ENCODE measurements around the gene SVOP.
A peak's percentile ranks its signal among the peaks of the same experiment; 100 is the strongest.

The SVOP gene

DNA sequence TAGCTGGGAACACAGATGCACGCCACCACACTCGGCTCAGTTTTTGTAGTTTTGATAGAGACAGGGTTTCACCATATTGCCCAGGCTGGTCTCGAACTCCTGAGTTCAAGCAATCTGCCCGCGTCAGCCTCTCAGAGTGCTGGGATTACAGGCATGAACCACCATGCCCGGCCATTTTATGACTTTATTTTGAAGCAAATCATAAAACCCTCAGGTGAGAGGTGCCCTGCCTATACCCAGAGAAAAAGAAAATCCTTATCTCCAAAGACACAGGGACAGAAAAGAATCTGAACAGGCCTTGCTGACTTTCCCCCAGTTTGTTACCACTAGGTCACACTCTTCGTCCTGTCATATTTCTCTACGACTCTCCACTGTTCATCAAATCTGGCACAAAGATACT lies 92.2 kb downstream of the SVOP start:
- no peak for DNase-seq

DNA sequence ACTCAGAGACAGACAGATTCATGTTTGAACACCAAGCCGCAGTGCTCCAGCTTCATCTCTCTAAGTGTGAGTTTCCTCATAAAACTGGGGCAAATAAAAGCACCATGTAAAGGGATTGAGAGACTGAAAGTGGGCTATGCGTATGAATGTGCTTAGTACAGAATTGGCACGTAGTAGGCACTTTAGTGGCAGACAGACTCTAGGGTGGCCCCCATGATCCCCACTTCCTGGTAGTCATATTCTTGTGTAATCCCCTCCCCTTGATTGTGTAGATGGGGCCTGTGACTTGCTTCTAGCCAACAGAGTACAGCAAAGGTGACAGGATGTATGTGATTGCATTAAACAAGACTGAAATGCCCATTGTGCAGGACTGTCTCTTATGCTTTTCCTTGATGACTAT lies 98.0 kb downstream of the SVOP start:
- no peak for DNase-seq

DNA sequence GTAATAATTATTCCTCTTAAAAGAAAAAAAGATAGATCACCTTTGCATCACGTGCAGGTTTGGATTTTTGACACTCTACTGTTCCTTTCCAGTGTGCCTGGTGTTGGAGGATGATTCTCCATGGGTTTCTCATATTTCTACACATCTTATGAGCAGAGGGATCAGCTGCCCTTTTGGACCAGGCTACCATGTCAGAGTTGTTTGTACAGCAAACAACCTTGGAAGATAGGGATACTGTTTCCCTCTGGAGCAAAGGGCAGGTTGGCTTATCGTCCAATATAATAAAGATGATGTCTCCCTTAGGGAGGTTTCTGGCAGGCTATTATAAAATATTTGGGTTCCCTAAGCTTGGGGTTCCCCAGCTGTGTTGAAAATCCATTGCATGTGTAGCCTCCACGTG lies 98.9 kb downstream of the SVOP start:
- DNase-seq = no peak

DNA sequence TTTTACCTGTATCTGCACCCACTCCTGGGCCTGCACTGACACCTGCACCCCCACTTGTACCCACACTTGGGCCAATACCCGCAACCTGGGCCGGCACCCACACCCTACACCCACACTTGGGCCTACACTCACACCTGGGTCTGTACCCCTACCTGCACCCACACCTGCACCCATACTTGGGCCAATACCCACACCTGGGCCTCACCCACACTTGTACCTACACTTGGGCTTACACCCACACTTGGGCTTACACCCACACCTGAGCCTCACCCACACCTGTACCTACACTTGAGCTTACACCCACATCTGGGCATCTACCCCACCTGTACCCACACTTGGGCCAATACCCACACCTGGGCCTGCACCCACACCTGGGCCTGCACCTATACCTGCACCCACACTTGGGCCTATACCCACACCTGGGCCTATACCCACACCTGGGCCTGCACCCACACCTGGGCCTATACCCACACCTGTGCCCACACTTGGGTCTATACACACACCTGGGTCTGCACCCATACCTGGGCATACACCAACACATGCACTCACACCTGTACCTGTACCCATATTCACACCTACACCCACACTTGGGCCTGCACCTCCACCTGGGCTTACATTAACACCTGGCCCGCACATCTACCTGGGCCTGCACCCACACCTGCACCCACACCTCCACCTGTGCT lies 101.8 kb downstream of the SVOP start:
- no peak for DNase-seq

DNA sequence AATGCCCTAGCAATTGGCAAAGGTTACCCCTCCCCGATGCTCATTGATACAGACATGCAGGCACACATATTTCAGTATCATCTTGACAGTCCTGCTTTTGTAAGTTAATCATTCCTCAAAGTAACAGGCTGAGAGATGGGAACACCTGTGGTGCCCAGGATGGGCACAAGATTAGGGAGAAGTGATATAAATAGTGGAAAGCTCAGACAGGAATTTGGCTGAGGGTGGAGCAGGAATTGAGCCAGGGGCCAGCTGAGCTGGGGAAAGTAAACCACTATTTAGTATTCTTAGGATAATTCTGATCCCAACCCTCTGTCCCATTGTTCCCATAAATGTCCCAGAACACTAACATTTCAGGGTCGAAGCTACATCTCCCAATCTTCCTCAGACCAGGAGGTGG lies 102.7 kb downstream of the SVOP start:
- DNase-seq = no peak

DNA sequence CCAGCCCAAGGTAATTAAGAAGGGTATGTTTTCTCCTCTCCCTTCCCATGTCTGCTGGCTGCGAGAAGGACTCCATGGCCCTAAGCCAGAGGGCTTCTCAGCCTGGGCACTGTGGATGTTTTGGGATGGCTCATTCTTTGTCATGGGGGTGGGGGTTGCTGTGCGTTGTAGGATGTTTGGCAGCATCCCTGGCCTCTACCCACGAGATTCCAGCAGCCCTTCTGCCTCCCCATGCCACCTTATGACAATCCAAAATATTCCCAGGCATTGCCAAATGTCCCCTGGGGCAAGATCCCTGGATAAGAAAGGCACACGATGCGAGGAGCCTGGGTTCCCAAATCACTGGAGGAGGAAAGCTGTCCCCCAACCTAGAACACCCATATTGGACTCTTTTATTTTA lies 104.5 kb downstream of the SVOP start:
- no peak for DNase-seq

DNA sequence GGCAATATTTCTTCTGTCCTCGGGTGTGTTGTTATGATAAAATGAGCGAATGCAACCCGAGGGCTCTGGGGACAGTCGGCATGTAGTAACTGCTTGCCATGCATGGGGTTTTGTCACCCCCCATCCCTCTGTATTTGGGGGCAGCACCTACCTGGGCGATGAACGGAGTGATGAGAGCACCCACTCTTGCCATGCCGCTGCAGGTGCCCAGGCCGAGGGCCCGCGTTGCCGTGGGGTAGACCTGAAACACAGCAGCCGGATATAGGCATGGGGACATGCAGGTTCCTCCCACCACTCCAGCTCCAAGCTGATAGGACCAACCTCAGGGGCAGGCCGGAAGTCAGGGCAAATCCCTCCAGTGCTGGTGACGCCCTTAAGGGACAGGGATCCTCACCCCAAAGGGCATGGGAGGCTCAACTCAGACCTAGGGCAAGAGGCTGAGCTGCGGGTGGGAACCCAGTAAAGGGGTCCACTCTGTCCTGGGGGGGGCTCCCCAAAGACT lies 105.2 kb downstream of the SVOP start:
- DNase-seq = no peak

DNA sequence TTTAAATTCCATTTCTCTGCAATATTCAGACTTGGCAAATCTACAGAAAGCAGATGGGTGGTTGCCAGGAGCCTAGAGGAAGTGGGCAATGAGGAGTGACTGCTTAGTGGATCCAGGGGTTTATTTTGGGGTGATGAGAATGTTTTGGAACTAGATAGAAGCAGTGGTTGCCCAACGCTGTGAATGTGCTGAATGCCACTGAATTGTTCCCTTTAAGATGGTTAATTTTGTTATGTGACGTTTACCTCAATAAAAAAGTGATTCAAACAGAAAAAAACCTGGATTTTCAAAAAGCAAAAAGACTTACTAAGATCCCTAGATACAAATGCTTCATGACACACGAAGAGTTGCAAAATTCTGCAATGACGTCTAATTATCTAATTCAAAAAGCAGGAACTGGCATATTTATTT lies 106.7 kb downstream of the SVOP start:
- no peak for DNase-seq

DNA sequence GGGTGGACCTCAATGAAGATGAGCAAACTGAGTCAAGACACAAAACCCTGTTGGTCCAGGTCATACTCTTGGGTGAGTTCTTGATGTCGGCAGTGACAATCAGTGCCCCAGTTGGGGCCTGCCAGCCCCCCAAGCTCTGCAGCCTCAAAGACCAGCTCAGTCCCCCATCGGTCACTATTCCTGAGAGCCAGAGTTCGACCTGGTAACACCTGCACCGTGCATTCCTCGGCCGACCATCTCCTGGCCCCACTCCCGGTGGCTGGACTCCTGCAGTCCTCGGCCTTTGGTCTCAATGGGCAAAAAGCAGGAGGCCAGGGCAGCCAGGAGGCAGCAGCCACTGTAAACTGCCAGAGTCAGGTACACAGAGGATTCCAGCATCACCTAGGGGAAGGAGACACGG lies 108.5 kb downstream of the SVOP start:
- DNase-seq = no peak

DNA sequence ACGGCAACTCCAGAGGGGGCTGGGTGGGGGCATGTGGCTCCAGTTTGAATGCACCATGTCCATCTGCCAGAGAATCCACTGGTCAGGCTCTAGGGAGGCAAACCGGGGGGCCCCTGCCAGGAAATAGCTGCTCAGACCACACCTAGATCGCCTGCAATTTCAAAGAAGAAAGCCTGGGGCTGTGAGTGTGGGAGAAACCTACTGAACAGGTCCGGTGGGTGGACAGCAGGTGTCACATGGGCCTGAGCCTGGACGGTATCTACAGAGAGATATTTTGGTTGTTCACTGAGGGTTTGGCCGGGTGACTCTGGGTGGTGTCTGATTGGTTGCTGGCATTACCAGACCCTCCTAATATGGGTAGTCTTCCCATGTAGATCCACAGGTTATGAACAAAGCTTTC lies 109.0 kb downstream of the SVOP start:
- no peak for DNase-seq

DNA sequence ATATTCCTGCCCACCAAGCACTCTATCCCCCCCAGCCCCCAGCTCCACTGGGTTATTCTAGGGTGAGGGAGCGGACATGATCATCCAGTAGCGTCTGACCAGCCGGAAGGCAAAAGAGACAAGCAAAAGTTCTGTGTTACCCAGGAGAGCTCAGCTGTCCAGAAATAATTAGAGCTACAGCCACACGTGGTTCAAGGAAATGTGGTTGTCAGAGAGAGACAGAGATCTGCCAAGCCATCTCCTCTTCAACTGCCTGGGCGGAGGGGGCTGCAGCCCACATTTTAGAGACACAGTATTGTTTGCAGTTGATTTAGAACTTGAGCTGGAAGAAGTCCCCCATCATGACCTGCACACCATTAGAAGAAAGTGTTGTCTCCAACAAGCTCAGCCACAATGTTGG lies 110.5 kb downstream of the SVOP start:
- no peak for DNase-seq

DNA sequence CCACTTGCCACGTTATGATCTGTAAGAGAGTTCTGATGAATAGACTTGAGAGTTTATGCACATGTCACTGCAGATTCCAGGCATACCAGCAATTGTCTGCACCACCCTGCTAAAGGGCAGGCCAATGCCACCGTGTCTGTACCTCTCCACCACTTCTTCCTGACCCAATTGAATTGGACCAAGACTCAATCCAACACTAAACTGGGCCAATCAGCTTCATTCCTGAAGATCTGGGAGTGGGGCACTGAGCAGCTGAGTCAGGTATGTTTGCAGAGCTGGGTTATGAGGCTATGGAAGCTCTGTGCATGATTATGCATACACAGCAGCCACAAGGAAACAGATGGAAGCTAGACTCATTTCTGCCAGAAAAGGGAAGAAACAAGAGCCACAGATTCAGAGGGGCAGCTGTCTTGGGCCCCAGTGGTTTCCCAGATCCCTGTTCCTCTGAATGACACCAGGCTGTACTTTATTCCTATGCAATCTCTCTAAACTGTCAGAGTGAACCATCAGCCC lies 113.0 kb downstream of the SVOP start:
- no peak for DNase-seq

DNA sequence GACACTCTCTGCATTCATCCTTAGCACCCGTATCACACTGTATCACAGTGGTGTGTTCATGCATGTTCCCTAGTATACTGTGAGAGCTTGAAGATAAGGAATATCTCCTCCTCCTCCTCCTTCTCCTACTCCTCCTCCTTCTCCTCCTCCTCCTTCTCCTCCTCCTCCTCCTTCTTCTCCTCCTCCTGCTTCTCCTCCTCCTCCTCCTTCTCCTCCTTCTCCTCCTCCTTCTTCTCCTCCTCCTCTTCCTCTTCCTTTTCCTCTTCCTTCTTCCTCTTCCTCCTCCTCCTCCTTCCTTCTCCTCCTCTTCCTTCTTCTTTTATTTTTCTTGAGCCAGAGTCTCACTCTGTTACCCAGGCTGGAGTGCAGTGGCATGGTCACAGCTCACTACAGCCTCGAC lies 113.9 kb downstream of the SVOP start:
- DNase-seq = no peak

DNA sequence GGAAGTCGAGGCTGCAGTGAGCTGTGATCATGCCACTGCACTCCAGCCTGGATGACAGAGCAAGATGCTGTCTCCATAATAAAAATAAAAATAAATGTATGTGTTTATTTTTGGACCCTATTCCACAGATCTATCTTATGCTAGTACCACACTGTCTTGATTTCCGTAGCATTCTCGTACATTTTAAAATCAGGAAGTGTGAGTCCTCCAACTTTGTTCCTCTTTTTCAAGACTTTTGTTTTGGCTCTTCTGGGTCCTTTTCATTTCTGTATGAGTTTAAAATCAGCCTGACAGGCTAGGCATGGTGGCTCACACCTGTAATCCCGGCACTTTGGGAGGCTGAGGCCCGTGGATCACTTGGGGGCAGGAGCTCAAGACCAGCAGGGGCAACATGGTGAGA lies 115.1 kb downstream of the SVOP start:
- no peak for DNase-seq

DNA sequence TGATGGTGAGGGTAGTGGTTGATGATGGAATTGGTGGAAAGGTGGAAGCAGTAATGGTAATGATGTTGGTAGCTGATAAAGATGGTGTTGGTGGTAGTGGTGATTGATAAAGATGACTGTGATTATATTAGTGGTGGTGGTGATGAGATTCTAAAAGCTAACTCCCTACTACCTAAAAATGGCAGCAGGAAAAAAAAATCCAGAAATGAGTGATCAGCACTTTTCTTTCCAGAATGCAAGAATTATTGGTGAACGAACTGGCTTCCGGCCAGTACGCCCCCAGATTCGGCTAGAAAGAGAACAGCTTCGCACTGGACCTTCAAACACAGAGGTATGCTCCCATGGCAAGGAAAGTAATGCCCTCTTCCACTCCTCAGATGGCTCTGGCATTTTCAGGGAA lies 121.7 kb downstream of the SVOP start:
- DNase-seq = no peak

DNA sequence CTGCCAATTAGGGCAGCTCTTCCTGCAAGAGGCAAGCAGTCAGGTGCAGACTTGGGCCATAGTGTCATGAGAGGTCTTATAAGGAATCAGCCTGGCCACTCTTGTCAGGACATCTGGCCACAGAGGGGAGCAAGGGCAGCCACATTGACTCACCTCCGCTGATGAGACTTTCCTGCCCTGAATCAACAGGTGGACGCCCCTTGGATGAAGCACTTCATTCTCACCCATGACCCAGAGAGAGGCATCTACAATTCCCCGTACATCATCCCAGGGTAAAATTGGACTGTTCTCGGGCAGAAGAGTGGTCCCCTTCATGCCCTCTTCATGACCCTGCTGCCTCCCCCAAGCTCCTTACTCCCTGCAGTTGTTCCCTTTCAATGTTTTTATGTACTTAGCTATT lies 124.1 kb downstream of the SVOP start:
- no peak for DNase-seq

DNA sequence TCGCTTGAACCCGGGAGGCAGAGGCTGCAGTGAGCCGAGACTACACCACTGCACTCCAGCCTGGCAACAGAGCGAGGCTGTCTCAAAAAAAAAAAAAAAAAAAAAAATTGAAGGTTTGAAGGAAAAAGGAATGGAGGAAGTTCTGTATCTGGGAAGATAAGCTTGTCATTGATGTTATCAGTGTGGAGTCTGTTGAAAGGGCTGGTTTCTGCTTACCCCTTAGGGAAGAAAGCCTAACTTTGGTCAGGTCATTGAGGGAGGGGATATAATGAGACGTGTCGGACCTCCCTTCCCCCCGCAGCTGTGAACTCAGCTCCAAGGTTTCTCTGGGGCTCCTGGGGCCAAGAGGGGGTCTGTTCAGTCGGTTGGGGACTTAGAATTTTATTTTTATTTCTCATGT lies 124.5 kb downstream of the SVOP start:
- DNase-seq = no peak

DNA sequence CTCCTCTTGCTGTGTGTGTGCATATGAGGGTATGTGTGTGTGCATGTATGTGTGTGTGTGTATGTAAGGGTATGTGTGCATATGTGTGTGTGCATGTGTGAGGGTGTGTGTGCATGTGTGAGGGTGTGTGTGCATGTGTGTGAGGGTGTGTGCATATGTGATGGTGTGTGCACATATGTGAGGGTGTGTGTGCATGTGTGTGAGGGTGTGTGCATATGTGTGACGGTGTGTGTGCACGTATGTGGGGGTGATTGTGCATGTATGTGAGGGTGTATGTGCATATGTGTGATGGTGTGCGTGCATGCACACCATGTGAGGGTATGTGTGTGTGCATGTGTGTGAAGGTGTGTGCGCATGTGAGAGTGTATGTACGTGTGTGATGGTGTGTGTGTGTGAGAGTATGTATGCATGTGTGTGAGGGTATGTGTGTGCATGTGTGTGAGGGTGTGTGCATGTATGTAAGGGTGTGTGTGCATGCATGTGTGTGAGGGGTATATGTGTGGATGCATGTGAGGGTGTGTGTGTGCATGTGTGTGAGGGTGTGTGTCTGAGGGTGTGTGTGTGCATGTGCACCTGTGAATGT lies 125.6 kb downstream of the SVOP start:
- DNase-seq = no peak

DNA sequence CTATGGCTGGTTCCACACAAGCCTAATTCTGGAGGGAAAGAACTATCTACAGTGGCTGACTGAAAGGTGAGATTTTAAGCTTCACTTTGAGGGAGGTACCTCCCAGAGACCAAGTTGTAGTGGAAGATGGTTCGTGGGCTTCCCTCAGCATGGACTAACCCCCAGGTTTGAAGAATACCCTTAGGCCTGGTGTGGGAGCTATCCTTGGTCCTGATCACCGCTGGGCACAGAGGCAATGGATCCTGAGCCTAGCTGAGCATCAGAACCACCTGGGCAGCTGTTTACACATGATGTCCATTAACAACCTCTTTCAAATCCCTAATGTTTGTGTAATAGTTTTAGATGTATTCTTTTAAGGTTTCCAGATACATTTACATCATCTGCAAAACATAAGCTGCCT lies 130.7 kb downstream of the SVOP start:
- no peak for DNase-seq

DNA sequence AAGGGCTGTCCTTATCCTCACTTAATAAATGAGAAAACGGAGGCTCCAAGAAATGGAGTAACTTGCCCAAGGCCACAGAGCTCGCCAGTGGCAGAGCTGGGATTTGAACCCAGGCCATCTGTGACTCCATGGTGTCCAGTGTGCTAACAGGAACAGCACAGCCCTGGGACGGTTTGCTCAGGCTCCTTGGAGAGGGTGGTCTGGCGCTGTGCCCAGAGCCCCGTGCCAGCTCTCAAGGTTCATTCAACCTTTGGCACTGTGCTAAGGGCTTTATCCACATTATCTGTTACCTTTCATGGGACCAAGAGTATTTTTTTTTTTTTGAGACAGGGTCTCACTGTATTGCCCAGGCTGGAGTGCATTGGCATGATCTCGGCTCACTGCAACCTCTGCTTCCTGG lies 132.8 kb downstream of the SVOP start:
- DNase-seq = peak; percentile 13

DNA sequence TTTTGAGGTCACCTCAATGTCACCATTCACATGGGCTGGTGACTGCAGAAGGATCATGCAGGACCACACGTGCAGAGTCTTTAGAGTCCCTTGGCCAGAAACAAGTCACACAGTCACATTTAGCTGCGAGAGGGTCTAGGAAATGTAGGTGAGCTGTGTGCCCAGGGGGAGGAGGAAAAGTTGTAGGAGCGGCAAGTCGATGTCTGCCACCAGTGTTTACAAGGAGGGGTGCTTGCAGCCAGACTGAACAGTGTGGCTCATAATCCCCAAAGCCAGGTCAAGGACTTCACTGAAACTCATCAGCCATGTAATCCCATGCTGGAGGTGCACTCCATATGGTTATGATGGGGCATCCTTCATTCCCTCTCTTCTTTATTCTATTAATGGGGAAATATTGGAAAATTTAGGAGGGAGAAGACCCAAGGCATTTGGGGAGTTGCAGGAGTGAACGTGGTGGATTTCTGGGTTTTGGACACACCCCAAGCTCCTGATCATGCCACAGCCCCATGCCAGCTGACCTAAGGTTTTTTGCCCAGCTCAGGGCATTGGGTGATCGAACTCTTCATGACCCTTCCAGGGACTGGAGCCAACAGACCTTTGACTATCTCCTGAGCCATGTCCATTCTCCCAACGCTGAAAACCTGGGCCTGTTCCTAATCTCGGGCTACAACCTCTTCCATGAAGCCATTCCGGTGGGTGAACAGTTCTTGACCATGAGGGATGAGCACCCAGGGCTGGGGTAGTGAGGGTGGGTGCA lies 133.8 kb downstream of the SVOP start:
- DNase-seq = no peak

DNA sequence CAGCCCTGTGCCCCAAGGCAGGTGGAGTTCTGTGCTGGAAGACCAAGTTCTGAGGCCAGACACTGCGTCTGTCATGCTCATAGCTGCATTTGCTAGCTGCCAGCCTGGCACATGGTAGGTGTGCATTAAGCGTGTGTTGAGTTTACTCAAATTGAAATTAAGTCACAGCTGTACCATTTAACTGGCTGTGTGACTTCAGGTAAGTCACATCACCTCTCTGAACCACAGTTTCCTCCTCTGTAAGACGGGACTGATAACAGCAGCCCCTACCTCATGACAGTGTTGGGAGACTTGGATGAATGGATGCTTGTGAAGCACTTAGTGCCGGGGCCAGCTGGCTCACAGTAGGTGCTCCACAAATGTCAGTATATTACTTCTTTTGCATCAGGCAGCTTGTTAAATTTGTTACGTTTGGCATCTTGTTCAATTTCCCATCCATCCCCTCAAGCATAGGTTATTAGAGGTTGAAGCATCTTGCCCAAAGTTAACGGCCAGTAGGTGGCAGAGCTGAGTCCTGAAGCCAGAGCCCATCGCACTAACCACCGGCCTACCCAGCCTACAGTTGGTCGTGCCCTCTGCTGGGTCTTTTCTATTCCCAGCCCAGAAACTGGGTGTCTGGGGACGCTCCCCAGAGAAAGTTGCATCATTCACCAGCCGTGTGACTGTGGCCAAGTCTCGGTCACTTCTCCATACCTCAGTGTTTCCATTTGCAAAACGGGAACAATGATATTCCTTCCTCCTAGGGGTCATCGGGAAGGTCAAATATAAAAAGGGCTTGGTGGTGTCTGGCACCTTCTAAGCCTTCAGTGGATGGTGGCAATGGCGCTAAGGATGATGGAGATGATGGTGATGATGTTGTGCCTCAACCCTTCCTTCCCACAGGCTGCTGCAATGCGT lies 136.5 kb downstream of the SVOP start:
- peak; percentile 2 for DNase-seq

DNA sequence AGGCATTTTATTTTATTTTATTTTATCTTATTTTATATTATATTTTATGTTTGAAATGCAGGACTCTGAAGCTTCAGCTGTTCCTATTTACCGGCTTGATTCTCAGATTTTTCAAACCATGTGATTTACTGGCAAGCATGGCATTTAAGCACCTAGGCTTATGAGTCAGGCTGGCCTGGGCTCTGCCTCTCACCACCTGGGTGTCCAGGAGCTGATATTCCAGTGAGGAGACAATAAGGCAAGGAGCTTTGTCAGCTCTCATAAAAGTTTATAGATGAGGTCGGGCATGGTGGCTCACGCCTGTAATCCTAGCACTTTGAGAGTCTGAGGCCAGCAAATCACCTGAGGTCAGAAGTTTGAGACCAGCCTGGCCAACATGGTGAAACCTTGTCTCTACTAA lies 138.9 kb downstream of the SVOP start:
- no peak for DNase-seq
